Measurements from ENCODE around the gene TBX2. TPM values are rescaled to one million over a fixed set of nuclear protein-coding genes. Genes with fewer than 3 reads are reported as not detected.
A peak's percentile ranks its signal among the peaks of the same experiment; 100 is the strongest.

The TBX2 gene
- total and polyA plus RNA-seq, 2 donors from 2014 or later, result 66.4 to 122 TPM

GRCh38 chr17:61398721-61399130 lies 917 bp upstream of the TBX2 start:
- H3K9ac ChIP-seq (ENCODE audit: low read length in 3 of 3), result peak overlapping the region; percentile 43 to 82 (median 75)
- H3K9me3 ChIP-seq (ENCODE audit: control insufficient read depth in 2 of 3, insufficient read depth in 1 of 3, low read length in 3 of 3), result no peaks in the 10 kb centered on the region
- intact Hi-C loops (cut with DNase I), result no loop called here
- peak overlapping the region; percentile 88 to 95 for H3K27ac ChIP-seq (ENCODE audit: low read depth in 2 of 2, low read length in 2 of 2)
- H3K36me3 ChIP-seq (ENCODE audit: control insufficient read depth in 2 of 3, insufficient read depth in 3 of 3, low read length in 3 of 3), result peaks cover 0 to 9% (median under 1%) of the 10 kb centered on the region in 3 donors
- H3K27me3 ChIP-seq (ENCODE audit: control insufficient read depth, insufficient read depth, low read length), result peaks cover 9% of the 10 kb centered on the region
- peaks cover 0 to 23% (median 5%) of the 10 kb centered on the region in 3 donors for H3K4me1 ChIP-seq (ENCODE audit: control insufficient read depth in 2 of 3, insufficient read depth in 2 of 3, low read depth in 1 of 3, low read length in 3 of 3)
- TF ChIP-seq, protein P1, sequence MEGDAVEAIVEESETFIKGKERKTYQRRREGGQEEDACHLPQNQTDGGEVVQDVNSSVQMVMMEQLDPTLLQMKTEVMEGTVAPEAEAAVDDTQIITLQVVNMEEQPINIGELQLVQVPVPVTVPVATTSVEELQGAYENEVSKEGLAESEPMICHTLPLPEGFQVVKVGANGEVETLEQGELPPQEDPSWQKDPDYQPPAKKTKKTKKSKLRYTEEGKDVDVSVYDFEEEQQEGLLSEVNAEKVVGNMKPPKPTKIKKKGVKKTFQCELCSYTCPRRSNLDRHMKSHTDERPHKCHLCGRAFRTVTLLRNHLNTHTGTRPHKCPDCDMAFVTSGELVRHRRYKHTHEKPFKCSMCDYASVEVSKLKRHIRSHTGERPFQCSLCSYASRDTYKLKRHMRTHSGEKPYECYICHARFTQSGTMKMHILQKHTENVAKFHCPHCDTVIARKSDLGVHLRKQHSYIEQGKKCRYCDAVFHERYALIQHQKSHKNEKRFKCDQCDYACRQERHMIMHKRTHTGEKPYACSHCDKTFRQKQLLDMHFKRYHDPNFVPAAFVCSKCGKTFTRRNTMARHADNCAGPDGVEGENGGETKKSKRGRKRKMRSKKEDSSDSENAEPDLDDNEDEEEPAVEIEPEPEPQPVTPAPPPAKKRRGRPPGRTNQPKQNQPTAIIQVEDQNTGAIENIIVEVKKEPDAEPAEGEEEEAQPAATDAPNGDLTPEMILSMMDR (IDR thresholded peaks at IDR 0.05; ENCODE audit: borderline replicate concordance, extremely low read depth, insufficient read depth), result no peak
- no peak for FAIRE-seq
- peak overlapping the region; percentile 71 to 86 (median 82) for H3K4me3 ChIP-seq (ENCODE audit: low read length in 3 of 3)
- DNase-seq, result peak in 4 of 5 donors; percentile 39 to 75 (median 51)

DNA sequence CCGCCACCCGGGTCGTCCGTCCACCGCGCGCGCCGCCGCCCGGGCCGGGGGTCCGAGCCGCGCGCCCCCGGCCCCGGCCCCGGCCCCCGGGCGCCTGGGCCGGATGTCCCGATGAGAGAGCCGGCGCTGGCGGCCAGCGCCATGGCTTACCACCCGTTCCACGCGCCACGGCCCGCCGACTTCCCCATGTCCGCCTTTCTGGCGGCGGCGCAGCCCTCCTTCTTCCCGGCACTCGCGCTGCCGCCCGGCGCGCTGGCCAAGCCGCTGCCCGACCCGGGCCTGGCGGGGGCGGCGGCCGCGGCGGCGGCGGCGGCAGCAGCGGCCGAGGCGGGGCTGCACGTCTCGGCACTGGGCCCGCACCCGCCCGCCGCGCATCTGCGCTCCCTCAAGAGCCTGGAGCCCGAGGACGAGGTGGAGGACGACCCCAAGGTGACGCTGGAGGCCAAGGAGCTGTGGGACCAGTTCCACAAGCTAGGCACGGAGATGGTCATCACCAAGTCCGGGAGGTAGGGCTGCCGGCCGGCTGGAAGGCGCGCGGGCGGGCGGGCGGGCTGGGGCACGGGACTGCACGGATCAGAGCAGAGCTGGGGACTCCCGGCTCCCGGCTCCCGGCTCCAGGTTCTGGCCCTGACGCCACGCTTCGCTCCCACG lies 548 bp downstream of the TBX2 start:
- FAIRE-seq, result no peak
- H3K4me3 ChIP-seq (ENCODE audit: low read length in 3 of 3), result peak overlapping the region; percentile 77 to 87 (median 80)
- H3K4me1 ChIP-seq (ENCODE audit: control insufficient read depth in 2 of 3, insufficient read depth in 2 of 3, low read depth in 1 of 3, low read length in 3 of 3), result peaks cover 0 to 16% (median 0%) of the 10 kb centered on the region in 3 donors
- DNase-seq, result peak in 4 of 5 donors; percentile 40 to 76 (median 58)
- peaks cover 12% of the 10 kb centered on the region for H3K27me3 ChIP-seq (ENCODE audit: control insufficient read depth, insufficient read depth, low read length)
- peak overlapping the region in 2 of 3 donors; percentile 26 to 92 for H3K9ac ChIP-seq (ENCODE audit: low read length in 3 of 3)
- peak overlapping the region; percentile 88 to 95 for H3K27ac ChIP-seq (ENCODE audit: low read depth in 2 of 2, low read length in 2 of 2)
- intact Hi-C loops (cut with DNase I), result loop anchor here (5.0 kb wide), 1 partner anchor 398 kb away; no protein-coding TSS in a partner anchor
- no peaks in the 10 kb centered on the region for H3K9me3 ChIP-seq (ENCODE audit: control insufficient read depth in 2 of 3, insufficient read depth in 1 of 3, low read length in 3 of 3)
- peaks cover 0 to 12% (median 2%) of the 10 kb centered on the region in 3 donors for H3K36me3 ChIP-seq (ENCODE audit: control insufficient read depth in 2 of 3, insufficient read depth in 3 of 3, low read length in 3 of 3)
- TF ChIP-seq, protein P1 (IDR thresholded peaks at IDR 0.05; ENCODE audit: borderline replicate concordance, extremely low read depth, insufficient read depth), result no peak

DNA sequence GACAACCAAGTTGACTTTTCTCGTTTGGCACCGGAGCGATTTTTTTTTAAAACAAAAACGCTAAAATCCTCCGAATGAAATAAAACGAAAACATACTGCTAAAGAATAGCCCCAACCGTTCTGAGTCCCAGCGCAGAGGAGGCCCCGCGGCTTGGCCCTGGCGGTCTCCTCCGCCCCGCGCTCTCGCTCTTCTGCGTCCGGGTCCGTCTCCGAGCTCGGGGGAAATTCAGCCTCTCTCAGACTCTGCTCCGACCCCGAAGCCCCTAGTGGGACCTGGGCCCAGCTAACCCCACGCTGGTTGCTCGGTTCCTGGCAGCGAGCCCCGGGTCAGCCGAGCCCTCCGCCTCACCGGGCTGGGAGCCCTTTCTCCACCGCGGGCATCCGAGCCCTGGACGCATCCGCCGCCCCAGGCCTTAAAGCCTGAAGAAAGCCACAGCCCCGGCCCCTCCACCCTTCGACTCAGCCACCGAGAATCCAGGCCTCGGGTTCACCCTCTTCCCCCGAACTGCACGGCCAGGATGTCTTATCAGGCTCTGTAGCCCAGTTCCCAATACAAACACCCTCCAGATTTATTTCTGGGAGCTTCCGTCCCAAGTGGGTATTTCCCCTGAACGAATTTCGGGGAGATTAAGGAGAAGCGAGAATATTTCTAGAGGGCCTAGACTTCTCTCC lies 1.2 kb downstream of the TBX2 start:
- H3K36me3 ChIP-seq (ENCODE audit: control insufficient read depth in 2 of 3, insufficient read depth in 3 of 3, low read length in 3 of 3), result peaks cover 0 to 12% (median 4%) of the 10 kb centered on the region in 3 donors
- peak overlapping the region; percentile 76 to 88 for H3K27ac ChIP-seq (ENCODE audit: low read depth in 2 of 2, low read length in 2 of 2)
- TF ChIP-seq, protein P1 (IDR thresholded peaks at IDR 0.05; ENCODE audit: borderline replicate concordance, extremely low read depth, insufficient read depth), result no peak
- H3K9me3 ChIP-seq (ENCODE audit: control insufficient read depth in 2 of 3, insufficient read depth in 1 of 3, low read length in 3 of 3), result no peaks in the 10 kb centered on the region
- peaks cover 0 to 17% (median 0%) of the 10 kb centered on the region in 3 donors for H3K4me1 ChIP-seq (ENCODE audit: control insufficient read depth in 2 of 3, insufficient read depth in 2 of 3, low read depth in 1 of 3, low read length in 3 of 3)
- peak overlapping the region; percentile 77 to 87 (median 80) for H3K4me3 ChIP-seq (ENCODE audit: low read length in 3 of 3)
- DNase-seq (peak in 4 of 5 donors; percentile 27 to 74 (median 50)), FAIRE-seq (no peak)
- H3K27me3 ChIP-seq (ENCODE audit: control insufficient read depth, insufficient read depth, low read length), result peaks cover 12% of the 10 kb centered on the region
- intact Hi-C loops (cut with DNase I), result loop anchor here (5.0 kb wide), 1 partner anchor 399 kb away; no protein-coding TSS in a partner anchor
- H3K9ac ChIP-seq (ENCODE audit: low read length in 3 of 3), result peak overlapping the region; percentile 37 to 92 (median 38)

Measured in kidney (tissue), 14 donors.